GM19351 (cell line): ENCODE results near the gene MON2.
"Not testable (repeated sequence)": the region's sequence is repeated elsewhere in the genome, so short reads cannot be mapped to it uniquely, and the experiment has no call there.

Source experiments
- ATAC-seq: cut with Tn5 transposase; IDR thresholded peaks from one replicate; pipeline ENCODE4 v1.9.1; 2021; ENCODE audit warnings: mild to moderate bottlenecking, moderate library complexity; ENCODE audit not compliant: unreplicated experiment

MON2 gene

GRCh38 chr12:62466594-62467491 lies at the start of gene MON2:
Gene MON2, plus strand, starts transcription at chr12:62466826. Its CDS starts 382 bp downstream, at chr12:62467208.
- peak; percentile 97 for ATAC-seq

GRCh38 chr12:62426089-62426488 lies 40.5 kb upstream of the MON2 start:
- ATAC-seq: no peak

- ATAC-seq: no peak
Measured at GRCh38 chr12:62429457-62429856, 37.2 kb upstream of the MON2 start.

GRCh38 chr12:62434494-62435302 lies 31.9 kb upstream of the MON2 start:
- no peak for ATAC-seq

GRCh38 chr12:62435303-62436163 lies 31.1 kb upstream of the MON2 start:
- peak; percentile 88 for ATAC-seq

GRCh38 chr12:62436164-62436503 lies 30.5 kb upstream of the MON2 start:
- ATAC-seq: peak; percentile 43

GRCh38 chr12:62438098-62438692 lies 28.4 kb upstream of the MON2 start:
- ATAC-seq: no peak

GRCh38 chr12:62446754-62447452 lies 19.7 kb upstream of the MON2 start:
- ATAC-seq: no peak

- ATAC-seq: no peak
Measured at GRCh38 chr12:62448436-62448835, 18.2 kb upstream of the MON2 start.

- ATAC-seq: not testable (repeated sequence)
Measured at GRCh38 chr12:62455429-62455828, 11.2 kb upstream of the MON2 start.

- no peak for ATAC-seq
Measured at GRCh38 chr12:62458626-62459025, 8.0 kb upstream of the MON2 start.

GRCh38 chr12:62459976-62460375 lies 6.7 kb upstream of the MON2 start:
- ATAC-seq: no peak

GRCh38 chr12:62461171-62461837 lies 5.3 kb upstream of the MON2 start:
- ATAC-seq: not testable (repeated sequence)

- not testable (repeated sequence) for ATAC-seq
Measured at GRCh38 chr12:62463252-62463651, 3.4 kb upstream of the MON2 start.

GRCh38 chr12:62466018-62466593 lies 520 bp upstream of the MON2 start:
- ATAC-seq: peak; percentile 31

- no peak for ATAC-seq
Measured at GRCh38 chr12:62468397-62468796, 1.8 kb downstream of the MON2 start.

- no peak for ATAC-seq
Measured at GRCh38 chr12:62468935-62469334, 2.3 kb downstream of the MON2 start.

GRCh38 chr12:62469704-62470103 lies 3.1 kb downstream of the MON2 start:
- no peak for ATAC-seq

GRCh38 chr12:62471734-62472133 lies 5.1 kb downstream of the MON2 start:
- no peak for ATAC-seq
